ENCODE data around the gene FAM240B. TPM values are rescaled to one million over a fixed set of nuclear protein-coding genes. Genes with fewer than 3 reads are reported as not detected.

FAM240B gene
- total RNA-seq, 2 experiments from 2014 or later: not detected

- no peak overlapping the region for H3K27ac Mint-ChIP-seq
- intact Hi-C loops (cut with DNase I, micrococcal nuclease): no loop called here
Measured at GRCh38 chr9:38677660-38678303, 42.2 kb downstream of the FAM240B start.

GRCh38 chr9:38675831-38676230 lies 44.1 kb downstream of the FAM240B start:
- H3K4me3 Mint-ChIP-seq: no peak overlapping the region
- no peaks in the 10 kb centered on the region for H3K4me1 Mint-ChIP-seq (ENCODE audit: low read depth)
- H3K36me3 ChIP-seq (ENCODE audit: insufficient read depth, low read length): no peaks in the 10 kb centered on the region
- TF ChIP-seq CTCF (IDR thresholded peaks at IDR 0.05): no peak
- H3K4me1 ChIP-seq (ENCODE audit: insufficient read depth, low read length): no peaks in the 10 kb centered on the region
- no peaks in the 10 kb centered on the region for H3K9me3 ChIP-seq (ENCODE audit: control insufficient read depth in 1 of 2, insufficient read depth in 1 of 2, low read length in 2 of 2)
- H3K27ac ChIP-seq (ENCODE audit: low read depth in 1 of 2, low read length in 2 of 2): no peak overlapping the region
- intact Hi-C loops (cut with DNase I, micrococcal nuclease): no loop called here
- no peaks in the 10 kb centered on the region for H3K9me3 Mint-ChIP-seq
- peaks cover 19% of the 10 kb centered on the region for H3K27me3 Mint-ChIP-seq
- no peak for DNase-seq
- no peak overlapping the region for H3K27ac Mint-ChIP-seq
- no peaks in the 10 kb centered on the region for H3K36me3 Mint-ChIP-seq (ENCODE audit: low read depth)
- no peak for ATAC-seq (ENCODE audit: poor library complexity)
- ChIA-PET CTCF (no interaction called here), POLR2A (no interaction called here)
- no peaks in the 10 kb centered on the region for H3K27me3 ChIP-seq (ENCODE audit: control insufficient read depth in 1 of 2, insufficient read depth in 2 of 2, low read length in 2 of 2)
- H3K4me3 ChIP-seq (ENCODE audit: low read length): no peak overlapping the region

More at GRCh38 chr9:38677660-38678303, 42.2 kb downstream of the FAM240B start:
- CTCF ChIA-PET: no interaction called here
- Mint-ChIP-seq H3K9me3 (no peaks in the 10 kb centered on the region), H3K4me1 (ENCODE audit: low read depth) (no peaks in the 10 kb centered on the region), H3K27me3 (peaks cover 19% of the 10 kb centered on the region), H3K36me3 (ENCODE audit: low read depth) (no peaks in the 10 kb centered on the region), H3K4me3 (no peak overlapping the region)
- ATAC-seq (ENCODE audit: poor library complexity) (no peak), DNase-seq (no peak)
- no peaks in the 10 kb centered on the region for H3K9me3 ChIP-seq (ENCODE audit: control insufficient read depth in 1 of 2, insufficient read depth in 1 of 2, low read length in 2 of 2)
- H3K36me3 ChIP-seq (ENCODE audit: insufficient read depth, low read length): no peaks in the 10 kb centered on the region
- no peak overlapping the region for H3K4me3 ChIP-seq (ENCODE audit: low read length)
- no peaks in the 10 kb centered on the region for H3K4me1 ChIP-seq (ENCODE audit: insufficient read depth, low read length)
- no peak overlapping the region for H3K27ac ChIP-seq (ENCODE audit: low read depth in 1 of 2, low read length in 2 of 2)
- POLR2A ChIA-PET: no interaction called here
- H3K27me3 ChIP-seq (ENCODE audit: control insufficient read depth in 1 of 2, insufficient read depth in 2 of 2, low read length in 2 of 2): no peaks in the 10 kb centered on the region
- TF ChIP-seq CTCF (IDR thresholded peaks at IDR 0.05): no peak

- intact Hi-C loops (cut with DNase I, micrococcal nuclease): no loop called here
- CTCF ChIA-PET: no interaction called here
- no peak overlapping the region for H3K4me3 Mint-ChIP-seq
- no peaks in the 10 kb centered on the region for H3K36me3 Mint-ChIP-seq (ENCODE audit: low read depth)
- peaks cover 19% of the 10 kb centered on the region for H3K27me3 Mint-ChIP-seq
- no peak for TF ChIP-seq CTCF (IDR thresholded peaks at IDR 0.05)
- DNase-seq (no peak), ATAC-seq (ENCODE audit: poor library complexity) (no peak)
- H3K4me3 ChIP-seq (ENCODE audit: low read length): no peak overlapping the region
- H3K9me3 ChIP-seq (ENCODE audit: control insufficient read depth in 1 of 2, insufficient read depth in 1 of 2, low read length in 2 of 2): no peaks in the 10 kb centered on the region
- no peaks in the 10 kb centered on the region for H3K4me1 ChIP-seq (ENCODE audit: insufficient read depth, low read length)
- H3K27ac ChIP-seq (ENCODE audit: low read depth in 1 of 2, low read length in 2 of 2): no peak overlapping the region
- POLR2A ChIA-PET: no interaction called here
- no peaks in the 10 kb centered on the region for H3K27me3 ChIP-seq (ENCODE audit: control insufficient read depth in 1 of 2, insufficient read depth in 2 of 2, low read length in 2 of 2)
- H3K9me3 Mint-ChIP-seq: no peaks in the 10 kb centered on the region
- no peaks in the 10 kb centered on the region for H3K36me3 ChIP-seq (ENCODE audit: insufficient read depth, low read length)
- no peak overlapping the region for H3K27ac Mint-ChIP-seq
- no peaks in the 10 kb centered on the region for H3K4me1 Mint-ChIP-seq (ENCODE audit: low read depth)
Measured at GRCh38 chr9:38675211-38675610, 44.7 kb downstream of the FAM240B start.

Measured in CD4-positive, alpha-beta T cell (primary cell).